ENCODE data around the gene ANO8.
"Not testable (repeated sequence)": the region's sequence is repeated elsewhere in the genome, so short reads cannot be mapped to it uniquely, and the experiment has no call there.

Gene ANO8

DNA sequence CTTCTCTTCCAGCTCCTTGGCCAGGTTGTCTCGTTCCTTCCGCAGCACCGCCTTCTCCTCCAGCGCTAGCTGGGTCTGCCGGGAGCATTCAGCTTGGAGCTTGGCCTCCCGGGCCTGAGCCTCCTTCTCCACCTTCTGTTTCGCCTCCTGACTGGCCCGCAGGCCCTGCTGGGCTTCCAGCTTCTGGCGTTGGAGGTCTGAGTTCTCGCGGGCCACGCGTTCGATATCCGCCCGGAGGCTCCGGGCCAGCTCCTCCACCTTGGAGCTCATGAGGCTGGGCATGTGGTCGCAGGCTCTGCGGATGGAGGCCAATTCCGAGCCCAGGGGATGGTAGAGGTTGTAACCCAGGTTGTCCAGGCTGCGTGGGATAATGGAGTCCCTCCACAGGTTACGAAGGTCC is 30.7 kb upstream of the ANO8 start:
- Histone ChIP-seq H3K9me3 (ENCODE audit: control extremely low read depth in 1 of 5, control insufficient read depth in 4 of 5, insufficient read depth in 2 of 5, low read depth in 1 of 5, low read length in 4 of 5) (no peaks in the 10 kb centered on the region), H3K27me3 (replicated peaks in 2 of 5; ENCODE audit: control insufficient read depth in 4 of 5, insufficient read depth in 5 of 5, low read length in 4 of 5) (no peaks in the 10 kb centered on the region), H3K4me3 (ENCODE audit: control insufficient read depth in 1 of 7, extremely low read depth in 1 of 7, insufficient read depth in 4 of 7, low read depth in 2 of 7, low read length in 6 of 7) (no peak overlapping the region), H3K36me3 (ENCODE audit: control insufficient read depth in 4 of 4, insufficient read depth in 4 of 4, low read length in 3 of 4) (no peaks in the 10 kb centered on the region), H3K27ac (ENCODE audit: insufficient read depth in 1 of 2, low read depth in 1 of 2, low read length in 2 of 2, poor library complexity in 1 of 2, severe bottlenecking in 2 of 2) (no peak overlapping the region), H3K4me1 (ENCODE audit: control extremely low read depth in 1 of 4, control insufficient read depth in 4 of 4, insufficient read depth in 4 of 4, low read length in 3 of 4) (peaks cover 3 to 11% (median 8%) of the 10 kb centered on the region in 4 experiments)
- ChIA-PET CTCF (interaction anchor here (1.0 to 3.4 kb wide), 8 partner anchors 8 to 100 kb away, joined by 3 to 16 read pairs (median 4); no protein-coding TSS in a partner anchor), POLR2A (no interaction called here)
- 95% methylated on average over 19 of the region's 22 CpGs for WGBS (ENCODE audit: insufficient coverage)
- no peak for DNase-seq

DNA sequence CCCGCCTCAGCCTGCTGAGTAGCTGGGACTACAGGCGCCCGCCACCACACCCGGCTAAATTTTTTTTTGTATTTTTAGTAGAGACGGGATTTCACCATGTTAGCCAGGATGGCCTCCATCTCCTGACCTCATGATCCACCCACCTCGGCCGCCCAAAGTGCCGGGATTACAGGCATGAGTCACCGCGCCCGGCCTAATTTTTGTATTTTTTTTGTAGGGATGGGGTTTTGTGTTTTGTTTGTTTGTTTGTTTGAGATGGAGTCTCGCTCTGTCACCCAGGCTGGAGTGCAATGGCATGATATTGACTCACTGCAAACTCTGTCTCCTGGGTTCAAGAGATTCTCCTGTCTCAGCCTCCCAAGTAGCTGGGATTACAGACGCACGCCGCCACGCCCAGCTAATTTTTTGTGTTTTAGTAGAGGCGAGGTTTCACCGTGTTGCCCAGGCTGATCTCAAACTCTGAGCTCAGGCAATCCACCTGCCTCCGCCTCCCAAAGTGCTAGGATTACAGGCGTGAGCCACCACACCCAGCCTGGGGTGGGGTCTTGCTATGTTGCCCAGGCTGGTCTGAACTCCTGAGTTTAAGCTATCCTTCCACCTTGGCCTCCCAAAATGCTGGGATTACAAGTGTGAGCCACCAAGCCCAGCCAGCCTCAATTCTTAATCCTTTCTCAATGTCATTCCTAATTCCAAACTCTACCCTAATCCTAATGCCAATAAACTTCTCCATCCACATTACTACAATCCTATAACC is 29.4 kb upstream of the ANO8 start:
- H3K9me3 ChIP-seq (ENCODE audit: control extremely low read depth in 1 of 5, control insufficient read depth in 4 of 5, insufficient read depth in 2 of 5, low read depth in 1 of 5, low read length in 4 of 5); H3K27me3 ChIP-seq (replicated peaks in 2 of 5; ENCODE audit: control insufficient read depth in 4 of 5, insufficient read depth in 5 of 5, low read length in 4 of 5); H3K27ac ChIP-seq (ENCODE audit: insufficient read depth in 1 of 2, low read depth in 1 of 2, low read length in 2 of 2, poor library complexity in 1 of 2, severe bottlenecking in 2 of 2); H3K4me1 ChIP-seq (ENCODE audit: control extremely low read depth in 1 of 4, control insufficient read depth in 4 of 4, insufficient read depth in 4 of 4, low read length in 3 of 4); DNase-seq; H3K4me3 ChIP-seq (ENCODE audit: control insufficient read depth in 1 of 7, extremely low read depth in 1 of 7, insufficient read depth in 4 of 7, low read depth in 2 of 7, low read length in 6 of 7); POLR2A ChIA-PET; H3K36me3 ChIP-seq (ENCODE audit: control insufficient read depth in 4 of 4, insufficient read depth in 4 of 4, low read length in 3 of 4): not testable (repeated sequence)
- 98% methylated on average over 10 of the region's 20 CpGs for WGBS (ENCODE audit: insufficient coverage)
- CTCF ChIA-PET = interaction anchor here (0.8 to 3.4 kb wide), 4 partner anchors 9 to 26 kb away, joined by 3 to 16 read pairs (median 8); no protein-coding TSS in a partner anchor

DNA sequence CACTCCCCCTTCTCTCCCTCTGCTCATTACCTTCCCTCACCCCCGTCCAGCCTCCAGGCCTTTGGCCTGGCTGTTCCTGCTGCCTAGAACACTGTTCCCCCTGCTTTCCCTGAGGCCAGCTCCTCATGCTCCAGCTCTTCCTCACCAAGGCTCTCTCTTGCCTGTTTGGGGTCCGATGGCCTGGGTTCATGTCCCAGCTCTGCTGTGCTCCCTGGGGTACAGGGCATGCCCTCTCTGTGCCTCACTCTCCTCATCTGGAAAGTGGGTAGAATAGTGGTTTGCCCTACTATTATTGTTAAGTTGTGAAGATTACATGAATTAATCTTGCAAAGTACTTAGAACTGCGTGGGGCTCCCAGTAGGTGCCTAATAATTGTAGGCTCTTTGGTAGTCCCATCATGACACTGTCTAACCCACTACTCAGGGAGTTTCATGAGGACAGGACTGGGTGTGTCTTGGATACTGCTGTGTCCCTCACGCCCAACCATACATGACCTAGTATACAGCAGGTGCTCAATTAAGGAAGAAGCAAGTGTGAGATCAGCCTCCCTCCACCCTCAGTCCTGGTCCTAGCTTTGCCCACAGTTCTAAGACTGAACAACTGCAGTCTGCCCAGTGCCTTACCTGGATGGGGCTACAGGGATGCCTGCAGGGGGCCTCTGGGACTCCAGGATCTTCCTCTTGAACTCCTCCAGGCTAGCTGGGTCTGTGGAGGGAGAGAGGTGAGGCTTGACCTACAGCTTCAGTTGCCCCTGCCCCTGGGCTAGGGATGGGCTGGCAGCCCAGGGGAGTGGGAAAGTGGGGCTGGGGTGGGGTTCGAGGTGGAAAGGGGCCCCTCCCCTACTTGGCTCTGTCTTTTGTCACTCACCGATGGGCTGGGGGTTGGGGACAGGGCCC is 25.5 kb upstream of the ANO8 start:
- no peak overlapping the region for H3K27ac ChIP-seq (ENCODE audit: insufficient read depth in 1 of 2, low read depth in 1 of 2, low read length in 2 of 2, poor library complexity in 1 of 2, severe bottlenecking in 2 of 2)
- no peaks in the 10 kb centered on the region for H3K4me1 ChIP-seq (ENCODE audit: control extremely low read depth in 1 of 4, control insufficient read depth in 4 of 4, insufficient read depth in 4 of 4, low read length in 3 of 4)
- no peaks in the 10 kb centered on the region for H3K27me3 ChIP-seq (replicated peaks in 2 of 5; ENCODE audit: control insufficient read depth in 4 of 5, insufficient read depth in 5 of 5, low read length in 4 of 5)
- DNase-seq = no peak
- no peaks in the 10 kb centered on the region for H3K9me3 ChIP-seq (ENCODE audit: control extremely low read depth in 1 of 5, control insufficient read depth in 4 of 5, insufficient read depth in 2 of 5, low read depth in 1 of 5, low read length in 4 of 5)
- H3K4me3 ChIP-seq (ENCODE audit: control insufficient read depth in 1 of 7, extremely low read depth in 1 of 7, insufficient read depth in 4 of 7, low read depth in 2 of 7, low read length in 6 of 7) = no peak overlapping the region
- H3K36me3 ChIP-seq (ENCODE audit: control insufficient read depth in 4 of 4, insufficient read depth in 4 of 4, low read length in 3 of 4) = no peaks in the 10 kb centered on the region
- ChIA-PET CTCF (interaction anchor here (1.1 to 1.8 kb wide), 2 partner anchors 13 to 22 kb away, joined by 3 to 4 read pairs; no protein-coding TSS in a partner anchor), POLR2A (no interaction called here)
- WGBS (ENCODE audit: insufficient coverage) = 90% methylated on average over 3 of the region's 6 CpGs

DNA sequence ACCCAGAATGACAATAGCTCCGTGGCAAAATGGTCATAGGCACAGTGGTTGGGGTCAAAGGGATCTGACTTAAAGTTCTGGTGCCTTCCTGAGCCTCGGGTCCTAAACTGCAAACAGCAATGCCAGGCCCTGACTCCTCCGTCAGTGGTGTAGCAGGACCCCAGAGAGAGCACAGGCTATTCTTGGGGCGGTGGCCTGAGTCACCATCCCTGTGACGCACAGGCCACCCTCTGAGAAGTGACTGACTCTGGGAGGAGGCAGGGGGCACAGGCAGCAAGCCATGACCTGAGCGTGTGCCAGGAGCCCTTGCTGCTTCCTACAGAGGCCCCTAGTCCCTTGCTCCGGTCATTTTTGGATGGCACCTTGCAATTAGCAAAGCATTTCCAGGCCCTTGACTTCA is 23.7 kb upstream of the ANO8 start:
- DNase-seq = no peak
- ChIA-PET POLR2A (interaction anchor here (0.6 kb wide), 1 partner anchor 33 kb away, joined by 3 read pairs; no protein-coding TSS in a partner anchor), CTCF (interaction anchor here (0.6 to 1.8 kb wide), 5 partner anchors 8 to 233 kb away, joined by 3 to 5 read pairs (median 4); no protein-coding TSS in a partner anchor)
- peaks cover 0 to under 1% (median 0%) of the 10 kb centered on the region in 4 experiments for H3K4me1 ChIP-seq (ENCODE audit: control extremely low read depth in 1 of 4, control insufficient read depth in 4 of 4, insufficient read depth in 4 of 4, low read length in 3 of 4)
- 89% methylated on average over 7 of the region's 7 CpGs for WGBS (ENCODE audit: insufficient coverage)
- no peaks in the 10 kb centered on the region for H3K27me3 ChIP-seq (replicated peaks in 2 of 5; ENCODE audit: control insufficient read depth in 4 of 5, insufficient read depth in 5 of 5, low read length in 4 of 5)
- H3K27ac ChIP-seq (ENCODE audit: insufficient read depth in 1 of 2, low read depth in 1 of 2, low read length in 2 of 2, poor library complexity in 1 of 2, severe bottlenecking in 2 of 2) = no peak overlapping the region
- H3K36me3 ChIP-seq (ENCODE audit: control insufficient read depth in 4 of 4, insufficient read depth in 4 of 4, low read length in 3 of 4) = no peaks in the 10 kb centered on the region
- no peak overlapping the region for H3K4me3 ChIP-seq (ENCODE audit: control insufficient read depth in 1 of 7, extremely low read depth in 1 of 7, insufficient read depth in 4 of 7, low read depth in 2 of 7, low read length in 6 of 7)
- H3K9me3 ChIP-seq (ENCODE audit: control extremely low read depth in 1 of 5, control insufficient read depth in 4 of 5, insufficient read depth in 2 of 5, low read depth in 1 of 5, low read length in 4 of 5) = no peaks in the 10 kb centered on the region

DNA sequence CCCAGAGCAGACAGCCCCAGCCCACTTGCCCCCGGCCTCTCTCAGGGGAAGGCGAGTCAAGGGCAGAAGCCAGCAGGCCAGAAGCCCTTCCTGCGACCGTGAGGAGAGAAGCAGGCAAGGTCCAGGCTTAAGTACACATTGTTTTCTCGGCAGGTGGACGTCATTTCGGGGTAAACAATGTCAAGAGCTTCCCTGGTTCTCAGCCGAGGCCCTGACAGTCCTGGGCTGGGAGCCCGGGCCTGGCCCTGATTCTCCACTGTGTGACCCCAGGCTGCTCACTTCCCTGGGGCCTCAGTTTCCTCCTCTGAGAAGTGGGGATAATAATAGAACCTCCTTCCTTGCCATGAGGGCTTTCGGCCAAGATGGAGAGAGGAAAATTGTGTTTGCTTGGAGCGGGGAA is 23.1 kb upstream of the ANO8 start:
- no peaks in the 10 kb centered on the region for H3K36me3 ChIP-seq (ENCODE audit: control insufficient read depth in 4 of 4, insufficient read depth in 4 of 4, low read length in 3 of 4)
- no peak overlapping the region for H3K4me3 ChIP-seq (ENCODE audit: control insufficient read depth in 1 of 7, extremely low read depth in 1 of 7, insufficient read depth in 4 of 7, low read depth in 2 of 7, low read length in 6 of 7)
- no peaks in the 10 kb centered on the region for H3K9me3 ChIP-seq (ENCODE audit: control extremely low read depth in 1 of 5, control insufficient read depth in 4 of 5, insufficient read depth in 2 of 5, low read depth in 1 of 5, low read length in 4 of 5)
- ChIA-PET CTCF (interaction anchor here (0.6 to 1.6 kb wide), 3 partner anchors 8 to 536 kb away, joined by 3 to 8 read pairs (median 5); no protein-coding TSS in a partner anchor), POLR2A (no interaction called here)
- H3K4me1 ChIP-seq (ENCODE audit: control extremely low read depth in 1 of 4, control insufficient read depth in 4 of 4, insufficient read depth in 4 of 4, low read length in 3 of 4) = peaks cover 0 to 7% (median 3%) of the 10 kb centered on the region in 4 experiments
- H3K27ac ChIP-seq (ENCODE audit: insufficient read depth in 1 of 2, low read depth in 1 of 2, low read length in 2 of 2, poor library complexity in 1 of 2, severe bottlenecking in 2 of 2) = no peak overlapping the region
- H3K27me3 ChIP-seq (replicated peaks in 2 of 5; ENCODE audit: control insufficient read depth in 4 of 5, insufficient read depth in 5 of 5, low read length in 4 of 5) = no peaks in the 10 kb centered on the region
- WGBS (ENCODE audit: insufficient coverage) = 97% methylated on average over 10 of the region's 11 CpGs
- DNase-seq = no peak

DNA sequence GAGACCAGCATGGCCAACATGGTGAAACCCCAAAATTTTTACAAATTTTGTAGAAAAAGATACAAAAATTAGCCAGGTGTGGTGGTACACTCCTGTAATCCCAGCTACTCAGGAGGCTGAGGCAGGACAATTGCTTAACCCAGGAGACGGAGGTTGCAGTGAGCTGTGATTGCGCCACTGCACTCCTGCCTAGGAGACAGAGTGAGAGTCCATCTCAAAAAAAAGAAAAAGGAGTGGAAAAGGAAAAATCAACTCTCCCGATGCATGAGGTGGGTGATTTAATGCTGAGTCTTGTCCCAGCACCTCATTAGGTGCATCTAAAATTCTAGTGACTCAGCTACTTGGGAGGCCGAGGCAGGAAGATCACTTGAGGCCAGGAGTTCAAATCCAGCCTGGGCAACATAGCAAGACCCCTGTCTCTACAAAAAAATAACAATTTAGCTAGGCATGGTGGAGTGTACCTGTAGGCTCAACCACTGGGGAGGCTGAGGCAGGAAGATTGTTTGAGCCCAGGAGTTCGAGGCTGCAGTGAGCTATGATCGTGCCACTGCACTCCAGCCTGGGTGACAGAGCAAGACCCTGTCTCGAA is 22.5 kb upstream of the ANO8 start:
- no peak for DNase-seq
- 87% methylated on average over 6 of the region's 7 CpGs for WGBS (ENCODE audit: insufficient coverage)
- H3K4me3 ChIP-seq (ENCODE audit: control insufficient read depth in 1 of 7, extremely low read depth in 1 of 7, insufficient read depth in 4 of 7, low read depth in 2 of 7, low read length in 6 of 7) = no peak overlapping the region
- no peaks in the 10 kb centered on the region for H3K27me3 ChIP-seq (replicated peaks in 2 of 5; ENCODE audit: control insufficient read depth in 4 of 5, insufficient read depth in 5 of 5, low read length in 4 of 5)
- ChIA-PET POLR2A (no interaction called here), CTCF (interaction anchor here (0.6 to 1.6 kb wide), 3 partner anchors 9 to 536 kb away, joined by 3 to 8 read pairs (median 5); no protein-coding TSS in a partner anchor)
- no peak overlapping the region for H3K27ac ChIP-seq (ENCODE audit: insufficient read depth in 1 of 2, low read depth in 1 of 2, low read length in 2 of 2, poor library complexity in 1 of 2, severe bottlenecking in 2 of 2)
- H3K4me1 ChIP-seq (ENCODE audit: control extremely low read depth in 1 of 4, control insufficient read depth in 4 of 4, insufficient read depth in 4 of 4, low read length in 3 of 4) = peaks cover 0 to 10% (median 5%) of the 10 kb centered on the region in 4 experiments
- H3K9me3 ChIP-seq (ENCODE audit: control extremely low read depth in 1 of 5, control insufficient read depth in 4 of 5, insufficient read depth in 2 of 5, low read depth in 1 of 5, low read length in 4 of 5) = no peaks in the 10 kb centered on the region
- no peaks in the 10 kb centered on the region for H3K36me3 ChIP-seq (ENCODE audit: control insufficient read depth in 4 of 4, insufficient read depth in 4 of 4, low read length in 3 of 4)

All from common myeloid progenitor, CD34-positive (primary cell).